GM12878 (cell line): ENCODE results near the gene ART4.

Source experiments
- BRCA1 ChIP-seq: IDR thresholded peaks from 2 replicates; pipeline ENCODE4 v1.6.1; 2011; ENCODE audit warnings: low read depth, low read length, improper control_type of control experiment
- E2F4 ChIP-seq: IDR thresholded peaks from 2 replicates; pipeline ENCODE4 v1.6.1; 2012; ENCODE audit warnings: low read depth, low read length, improper control_type of control experiment
- EZH2 ChIP-seq: IDR thresholded peaks from 2 replicates; pipeline ENCODE4 v1.6.1; 2012; ENCODE audit warnings: low read depth, mild to moderate bottlenecking, control low read depth, inconsistent platforms, low read length, borderline replicate concordance; ENCODE audit not compliant: control insufficient read depth
- POLR2A ChIP-seq: IDR thresholded peaks from 2 replicates; pipeline ENCODE4 v1.6.1; 2011; ENCODE audit warnings: low read depth, mild to moderate bottlenecking, low read length
- RFX5 ChIP-seq: IDR thresholded peaks from 2 replicates; pipeline ENCODE4 v1.6.1; 2011; ENCODE audit warnings: low read depth, low read length, improper control_type of control experiment
- TF ChIP-seq, protein P1 (sequence below), 3 experiments: IDR thresholded peaks in 2 of 3; conservative IDR thresholded peaks in 1 of 3; 2 replicates each; pipeline ENCODE4 v1.5.1; 2011; ENCODE audit warnings: low read depth in 3 of 3, low read length in 3 of 3, mild to moderate bottlenecking in 3 of 3, control low read depth in 2 of 3, moderate library complexity in 2 of 3, inconsistent platforms in 1 of 3, mixed read lengths in 1 of 3; ENCODE audit not compliant: control insufficient read depth in 2 of 3, insufficient read depth in 1 of 3; ENCODE audit errors: extremely low read depth in 1 of 3

DNA sequence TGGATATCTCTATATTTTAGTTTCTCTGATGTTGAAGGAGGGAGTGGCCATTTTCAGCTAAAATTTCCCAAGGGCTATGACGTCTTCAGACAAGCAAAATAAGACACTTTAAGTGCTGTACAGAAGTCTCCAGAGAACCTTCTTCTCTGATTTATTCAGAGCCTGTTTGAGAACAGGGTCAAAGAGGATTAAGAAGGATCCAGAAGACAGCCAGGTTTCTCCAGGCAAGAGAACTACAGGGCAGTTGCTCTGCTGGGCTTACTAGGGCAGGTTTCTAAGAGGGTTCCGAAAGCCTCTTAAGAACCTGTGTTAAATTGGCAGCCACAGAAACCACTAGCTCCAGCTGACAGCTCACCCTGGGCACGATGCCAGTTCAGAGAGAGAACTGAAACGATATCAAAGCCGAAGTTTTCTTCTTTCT is 41.1 kb upstream of the ART4 start:
- TF ChIP-seq, protein P1, sequence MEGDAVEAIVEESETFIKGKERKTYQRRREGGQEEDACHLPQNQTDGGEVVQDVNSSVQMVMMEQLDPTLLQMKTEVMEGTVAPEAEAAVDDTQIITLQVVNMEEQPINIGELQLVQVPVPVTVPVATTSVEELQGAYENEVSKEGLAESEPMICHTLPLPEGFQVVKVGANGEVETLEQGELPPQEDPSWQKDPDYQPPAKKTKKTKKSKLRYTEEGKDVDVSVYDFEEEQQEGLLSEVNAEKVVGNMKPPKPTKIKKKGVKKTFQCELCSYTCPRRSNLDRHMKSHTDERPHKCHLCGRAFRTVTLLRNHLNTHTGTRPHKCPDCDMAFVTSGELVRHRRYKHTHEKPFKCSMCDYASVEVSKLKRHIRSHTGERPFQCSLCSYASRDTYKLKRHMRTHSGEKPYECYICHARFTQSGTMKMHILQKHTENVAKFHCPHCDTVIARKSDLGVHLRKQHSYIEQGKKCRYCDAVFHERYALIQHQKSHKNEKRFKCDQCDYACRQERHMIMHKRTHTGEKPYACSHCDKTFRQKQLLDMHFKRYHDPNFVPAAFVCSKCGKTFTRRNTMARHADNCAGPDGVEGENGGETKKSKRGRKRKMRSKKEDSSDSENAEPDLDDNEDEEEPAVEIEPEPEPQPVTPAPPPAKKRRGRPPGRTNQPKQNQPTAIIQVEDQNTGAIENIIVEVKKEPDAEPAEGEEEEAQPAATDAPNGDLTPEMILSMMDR (IDR thresholded peaks at IDR 0.05 in 2 of 3, conservative IDR thresholded peaks at IDR 0.05 in 1 of 3; ENCODE audit: control insufficient read depth in 2 of 3, extremely low read depth in 1 of 3, insufficient read depth in 1 of 3, low read depth in 3 of 3, low read length in 3 of 3): no peak
- no peak for TF ChIP-seq RFX5
- TF ChIP-seq BRCA1: no peak
- TF ChIP-seq EZH2: no peak
- TF ChIP-seq POLR2A: no peak
- TF ChIP-seq E2F4: no peak
